CD14-positive monocyte (primary cell): ENCODE measurements around the gene SRGAP1. TPM values are rescaled to one million over a fixed set of nuclear protein-coding genes. Genes with fewer than 3 reads are reported as not detected.

Source experiments
- DNase-seq, 3 donors: peaks; one replicate each; pipeline ENCODE4 v3.0.0-alpha.2; 2011 to 2022
- H2AFZ ChIP-seq: 2 replicates; pipeline ENCODE4 v1.6.0; 2012; ENCODE audit warnings: mild to moderate bottlenecking, low read depth, low read length, inconsistent platforms; ENCODE audit not compliant: insufficient read depth, poor library complexity, severe bottlenecking
- H3K27ac ChIP-seq, 2 donors: 1 replicate in 1 of 2; 2 replicates in 1 of 2; pipeline ENCODE4 v1.5.1; 2012 to 2013; ENCODE audit warnings: low read length in 2 of 2, control low read depth in 1 of 2, inconsistent platforms in 1 of 2, low read depth in 1 of 2, mild to moderate bottlenecking in 1 of 2
- H3K27me3 ChIP-seq, 2 donors: one replicate each; pipeline versions ENCODE4 v1.6.0 to v1.6.1; 2011 to 2013; ENCODE audit warnings: low read length in 2 of 2; ENCODE audit not compliant: control insufficient read depth in 2 of 2, insufficient read depth in 2 of 2
- H3K36me3 ChIP-seq, 2 donors: replicated peaks in 1 of 2; 1 replicate in 1 of 2; 2 replicates in 1 of 2; pipeline versions ENCODE4 v1.5.1 to v1.6.1; 2012 to 2013; ENCODE audit warnings: low read length in 2 of 2, control low read depth in 1 of 2, inconsistent platforms in 1 of 2, mild to moderate bottlenecking in 1 of 2; ENCODE audit not compliant: insufficient read depth in 2 of 2, control insufficient read depth in 1 of 2
- H3K4me1 ChIP-seq, 2 donors: 1 replicate in 1 of 2; 2 replicates in 1 of 2; pipeline versions ENCODE4 v1.5.1 to v1.6.1; 2012 to 2013; ENCODE audit warnings: low read length in 2 of 2, control low read depth in 1 of 2, inconsistent platforms in 1 of 2, mild to moderate bottlenecking in 1 of 2, moderate library complexity in 1 of 2; ENCODE audit not compliant: insufficient read depth in 2 of 2, control insufficient read depth in 1 of 2
- H3K4me2 ChIP-seq: replicated peaks from 2 replicates; pipeline ENCODE3; 2012; ENCODE audit warnings: low read length, moderate library complexity, mild to moderate bottlenecking; ENCODE audit not compliant: poor library complexity, severe bottlenecking; ENCODE audit errors: extremely low read depth
- H3K4me3 ChIP-seq, 3 experiments: fragments of 200-600 bp in 1 of 3; sonication (generic) in 1 of 3; replicated peaks in 1 of 3; 1 replicate in 2 of 3; 2 replicates in 1 of 3; pipeline ENCODE4 v1.5.1; 2011 to 2013; ENCODE audit warnings: low read length in 3 of 3, mild to moderate bottlenecking in 3 of 3, control low read depth in 2 of 3, low read depth in 2 of 3, inconsistent platforms in 1 of 3, moderate library complexity in 1 of 3
- H3K79me2 ChIP-seq: 2 replicates; pipeline ENCODE4 v1.6.0; 2012; ENCODE audit warnings: mild to moderate bottlenecking, control low read depth, inconsistent platforms, low read length, moderate library complexity; ENCODE audit not compliant: insufficient read depth
- H3K9ac ChIP-seq: 2 replicates; pipeline ENCODE4 v1.6.0; 2017; ENCODE audit warnings: low read length, mild to moderate bottlenecking; ENCODE audit not compliant: insufficient read depth, poor library complexity, severe bottlenecking
- H3K9me3 ChIP-seq, 2 donors: replicated peaks in 1 of 2; 1 replicate in 1 of 2; 2 replicates in 1 of 2; pipeline versions ENCODE4 v1.5.1 to v1.6.1; 2012 to 2013; ENCODE audit warnings: low read length in 2 of 2, control low read depth in 1 of 2; ENCODE audit not compliant: control insufficient read depth in 1 of 2, insufficient read depth in 1 of 2
- H4K20me1 ChIP-seq: 2 replicates; pipeline ENCODE4 v1.6.0; 2012; ENCODE audit warnings: mild to moderate bottlenecking, low read length, control low read depth, moderate library complexity; ENCODE audit not compliant: insufficient read depth
- H3K27ac Mint-ChIP-seq, 7 donors: one replicate each; pipeline ENCODE4 v1.8.0; 2020; ENCODE audit warnings: mild to moderate bottlenecking in 7 of 7, mixed read lengths in 7 of 7, moderate library complexity in 6 of 7, inconsistent platforms in 2 of 7
- H3K27me3 Mint-ChIP-seq, 3 donors: one replicate each; pipeline ENCODE4 v1.8.0; 2021 to 2022; ENCODE audit warnings: low read depth in 3 of 3, mild to moderate bottlenecking in 3 of 3, mixed read lengths in 3 of 3, moderate library complexity in 3 of 3, inconsistent platforms in 1 of 3
- H3K36me3 Mint-ChIP-seq, 2 donors: one replicate each; pipeline ENCODE4 v1.8.0; 2020; ENCODE audit warnings: mixed read lengths in 2 of 2, inconsistent platforms in 1 of 2, mild to moderate bottlenecking in 1 of 2
- H3K4me1 Mint-ChIP-seq: one replicate; pipeline ENCODE4 v1.8.0; 2020; ENCODE audit warnings: mild to moderate bottlenecking, mixed read lengths
- H3K4me3 Mint-ChIP-seq, 2 donors: one replicate each; pipeline ENCODE4 v1.8.0; 2020; ENCODE audit warnings: mild to moderate bottlenecking in 2 of 2, mixed read lengths in 2 of 2, moderate library complexity in 1 of 2
- H3K9me3 Mint-ChIP-seq, 7 donors: one replicate each; pipeline ENCODE4 v1.8.0; 2020 to 2022; ENCODE audit warnings: mixed read lengths in 7 of 7, mild to moderate bottlenecking in 6 of 7, moderate library complexity in 6 of 7, inconsistent platforms in 2 of 7
- CTCF ChIP-seq: fragments of 200-600 bp; IDR thresholded peaks from one replicate; pipeline ENCODE4 v1.8.0; 2022; ENCODE audit warnings: antibody characterized with exemption, mild to moderate bottlenecking
- WGBS: methylation state at CpG from one replicate; pipeline ENCODE4 v1.1.5; 2013; ENCODE audit warnings: missing lambda C conversion rate; ENCODE audit not compliant: insufficient coverage; 5-methylcytosine and 5-hydroxymethylcytosine counted together
- intact Hi-C, 2 donors: fragments of 100-400 bp; cut with micrococcal nuclease; formaldehyde crosslinking; loops; one replicate each; pipeline versions ENCODE4 v1.15.0 to v1.15.1; 2023
- polyA plus RNA-seq, 3 donors: library from polyadenylated mRNA; depleted of rRNA in 1 of 3; unstranded in 2 of 3; stranded (reverse) in 1 of 3; fragments of 300-500 nt in 2 of 3; fragments of >200 nt in 1 of 3; fragmentation: Illumina TruSeq in 2 of 3; gene quantifications; 1 replicate in 2 of 3; 2 replicates in 1 of 3; pipeline ENCODE4 v1.2.3, GENCODE V29; 2012 to 2021

The SRGAP1 gene
- polyA plus RNA-seq, 3 donors, result 0.05 to 0.52 (median 0.07) TPM

GRCh38 chr12:64086946-64087345 is 242.4 kb downstream of the SRGAP1 start:
- Histone ChIP-seq H3K9ac (no peak overlapping the region), H3K9me3 (no peaks in the 10 kb centered on the region), H2AFZ (no peak overlapping the region), H3K36me3 (no peaks in the 10 kb centered on the region), H3K27me3 (no peaks in the 10 kb centered on the region), H3K27ac (no peak overlapping the region), H3K4me2 (no peak overlapping the region), H3K4me3 (no peak overlapping the region), H3K4me1 (peaks cover 6 to 12% of the 10 kb centered on the region in 2 donors), H3K79me2 (no peaks in the 10 kb centered on the region), H4K20me1 (no peaks in the 10 kb centered on the region)
- Mint-ChIP-seq H3K4me1 (peaks cover 18% of the 10 kb centered on the region), H3K27ac (no peak overlapping the region), H3K36me3 (no peaks in the 10 kb centered on the region), H3K27me3 (peaks cover 1 to 7% (median 2%) of the 10 kb centered on the region in 3 donors), H3K9me3 (peaks cover 0 to 1% (median 0%) of the 10 kb centered on the region in 7 donors), H3K4me3 (no peak overlapping the region)
- no CpG with 5 or more reads among the region's 4 CpGs for WGBS
- TF ChIP-seq CTCF, result no peak
- intact Hi-C loops, result no loop called here
- DNase-seq, result no peak

DNA sequence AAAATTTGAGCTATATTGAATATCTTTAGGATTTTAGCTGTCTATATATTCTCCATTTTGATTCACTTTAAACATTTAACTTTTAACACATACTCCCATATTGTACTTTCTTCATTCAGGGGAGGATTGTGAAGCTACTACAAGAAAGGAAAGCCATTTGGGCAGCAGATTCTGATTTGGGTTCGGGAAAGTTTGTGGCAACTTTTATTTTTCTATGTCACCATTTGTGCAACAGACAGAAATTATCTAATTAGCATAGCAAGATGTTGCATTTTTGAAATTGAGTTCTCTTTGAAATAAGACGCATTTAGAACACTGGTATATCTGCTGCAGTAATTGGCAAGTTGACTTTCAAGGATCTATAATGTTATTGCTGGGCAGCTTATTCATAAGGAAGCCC is 243.3 kb downstream of the SRGAP1 start:
- Mint-ChIP-seq H3K9me3 (peaks cover 0 to 1% (median 0%) of the 10 kb centered on the region in 7 donors), H3K4me1 (peaks cover 18% of the 10 kb centered on the region), H3K27me3 (peaks cover 1 to 7% (median 2%) of the 10 kb centered on the region in 3 donors), H3K27ac (peak overlapping the region in 1 of 7 donors; percentile 25), H3K36me3 (no peaks in the 10 kb centered on the region), H3K4me3 (no peak overlapping the region)
- WGBS, result no CpG with 5 or more reads among the region's 2 CpGs
- Histone ChIP-seq H4K20me1 (no peaks in the 10 kb centered on the region), H3K79me2 (no peaks in the 10 kb centered on the region), H3K4me2 (no peak overlapping the region), H3K4me1 (peaks cover 6 to 12% of the 10 kb centered on the region in 2 donors), H3K9me3 (no peaks in the 10 kb centered on the region), H3K27ac (no peak overlapping the region), H3K4me3 (no peak overlapping the region), H2AFZ (no peak overlapping the region), H3K9ac (no peak overlapping the region), H3K27me3 (no peaks in the 10 kb centered on the region), H3K36me3 (no peaks in the 10 kb centered on the region)
- intact Hi-C loops, result no loop called here
- no peak for DNase-seq
- no peak for TF ChIP-seq CTCF
